Endothelial cell (in vitro differentiated cells): ENCODE measurements around the gene USH2A. TPM values are rescaled to one million over a fixed set of nuclear protein-coding genes. Genes with fewer than 3 reads are reported as not detected.

Source experiments
- DNase-seq: peaks from one replicate; pipeline ENCODE4 v3.0.0; 2021; ENCODE audit warnings: low spot score
- H3K27ac Mint-ChIP-seq: one replicate; pipeline ENCODE4 v1.8.0; 2021; ENCODE audit warnings: mixed read lengths, inconsistent platforms; ENCODE audit not compliant: unreplicated experiment
- H3K27me3 Mint-ChIP-seq: one replicate; pipeline ENCODE4 v1.8.0; 2021; ENCODE audit warnings: mild to moderate bottlenecking, moderate library complexity, mixed read lengths, inconsistent platforms; ENCODE audit not compliant: unreplicated experiment
- H3K36me3 Mint-ChIP-seq: one replicate; pipeline ENCODE4 v1.8.0; 2021; ENCODE audit warnings: mild to moderate bottlenecking, low read depth, mixed read lengths, inconsistent platforms; ENCODE audit not compliant: unreplicated experiment
- H3K4me1 Mint-ChIP-seq: one replicate; pipeline ENCODE4 v1.8.0; 2021; ENCODE audit warnings: mild to moderate bottlenecking, mixed read lengths, inconsistent platforms; ENCODE audit not compliant: unreplicated experiment
- H3K4me3 Mint-ChIP-seq: one replicate; pipeline ENCODE4 v1.8.0; 2021; ENCODE audit warnings: mild to moderate bottlenecking, mixed read lengths, inconsistent platforms; ENCODE audit not compliant: unreplicated experiment
- H3K9me3 Mint-ChIP-seq: one replicate; pipeline ENCODE4 v1.8.0; 2021; ENCODE audit warnings: mixed read lengths, inconsistent platforms; ENCODE audit not compliant: unreplicated experiment
- CTCF ChIP-seq: fragments of 200-600 bp; sonication (generic); IDR thresholded peaks from one replicate; pipeline ENCODE4 v1.5.0; 2021; ENCODE audit warnings: antibody characterized with exemption; ENCODE audit not compliant: unreplicated experiment
- total RNA-seq: library from RNA; stranded (reverse); fragmentation: NEBNext Ultra II Directional; extraction: Animal tissue kit (Norgen Biotek cat#: 25700); gene quantifications from one replicate; pipeline ENCODE4 v1.2.1, GENCODE V29; 2021; ENCODE audit not compliant: unreplicated experiment

Gene USH2A
- total RNA-seq, 1 donor from 2014 or later: not detected

- peaks cover 6% of the 10 kb centered on the region for H3K36me3 Mint-ChIP-seq
- H3K4me3 Mint-ChIP-seq: no peak overlapping the region
- no peaks in the 10 kb centered on the region for H3K4me1 Mint-ChIP-seq
- peak; percentile 65 for TF ChIP-seq CTCF
- H3K27me3 Mint-ChIP-seq: no peaks in the 10 kb centered on the region
- H3K27ac Mint-ChIP-seq: no peak overlapping the region
- DNase-seq: no peak
- no peaks in the 10 kb centered on the region for H3K9me3 Mint-ChIP-seq
Observed at GRCh38 chr1:215606564-215607168, 816.6 kb downstream of the USH2A start.

DNA sequence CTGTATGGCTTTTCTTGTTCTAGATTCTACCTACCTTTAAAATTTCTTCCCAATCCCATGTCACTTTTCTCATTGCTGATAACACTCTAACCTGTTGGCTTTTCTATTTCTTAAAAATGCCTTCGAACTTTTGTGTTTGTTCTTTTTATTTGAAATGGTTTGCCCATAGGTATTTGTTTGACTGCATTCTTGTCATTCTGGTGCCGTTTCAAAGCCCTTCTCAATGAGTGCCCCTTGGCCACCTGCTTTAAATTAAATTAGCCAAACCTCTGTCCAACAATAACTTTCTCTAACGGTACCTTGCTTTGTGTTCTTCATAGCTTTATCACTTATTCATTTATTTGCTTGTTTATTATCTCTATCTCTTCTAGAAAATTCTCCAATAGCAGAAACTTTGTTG, 817.2 kb downstream of the USH2A start:
- Mint-ChIP-seq H3K4me1 (no peaks in the 10 kb centered on the region), H3K4me3 (no peak overlapping the region), H3K36me3 (peaks cover 6% of the 10 kb centered on the region), H3K27me3 (no peaks in the 10 kb centered on the region), H3K9me3 (no peaks in the 10 kb centered on the region), H3K27ac (no peak overlapping the region)
- no peak for DNase-seq
- no peak for TF ChIP-seq CTCF

GRCh38 chr1:215605011-215605621, 818.1 kb downstream of the USH2A start:
- peaks cover 6% of the 10 kb centered on the region for H3K36me3 Mint-ChIP-seq
- H3K27ac Mint-ChIP-seq: no peak overlapping the region
- peaks cover 3% of the 10 kb centered on the region for H3K4me1 Mint-ChIP-seq

DNA sequence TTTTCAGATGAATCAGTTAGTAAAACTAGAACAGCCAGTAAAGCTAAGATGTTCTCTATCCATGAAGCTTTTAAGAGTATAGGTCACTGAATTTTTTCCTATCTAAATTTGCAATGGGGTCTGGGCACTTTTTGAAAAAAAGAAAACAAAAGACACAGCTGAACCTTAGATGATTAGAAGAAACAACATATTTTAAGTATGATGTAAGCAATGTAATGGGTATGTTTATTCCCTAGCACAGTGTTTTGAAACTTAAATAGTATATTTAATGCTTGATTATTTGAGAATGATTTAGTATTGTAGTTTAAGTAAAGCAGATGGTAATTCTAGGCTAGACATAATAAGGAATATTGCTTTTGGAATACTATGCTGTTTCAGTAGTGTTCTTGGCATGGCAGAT, 819.9 kb downstream of the USH2A start:
- Mint-ChIP-seq H3K36me3 (no peaks in the 10 kb centered on the region), H3K4me1 (peaks cover 3% of the 10 kb centered on the region), H3K4me3 (no peak overlapping the region), H3K27ac (no peak overlapping the region), H3K27me3 (no peaks in the 10 kb centered on the region), H3K9me3 (no peaks in the 10 kb centered on the region)
- no peak for DNase-seq
- no peak for TF ChIP-seq CTCF

More at GRCh38 chr1:215605011-215605621, 818.1 kb downstream of the USH2A start:
- no peak for TF ChIP-seq CTCF
- no peaks in the 10 kb centered on the region for H3K27me3 Mint-ChIP-seq
- DNase-seq: no peak
- no peak overlapping the region for H3K4me3 Mint-ChIP-seq
- no peaks in the 10 kb centered on the region for H3K9me3 Mint-ChIP-seq

DNA sequence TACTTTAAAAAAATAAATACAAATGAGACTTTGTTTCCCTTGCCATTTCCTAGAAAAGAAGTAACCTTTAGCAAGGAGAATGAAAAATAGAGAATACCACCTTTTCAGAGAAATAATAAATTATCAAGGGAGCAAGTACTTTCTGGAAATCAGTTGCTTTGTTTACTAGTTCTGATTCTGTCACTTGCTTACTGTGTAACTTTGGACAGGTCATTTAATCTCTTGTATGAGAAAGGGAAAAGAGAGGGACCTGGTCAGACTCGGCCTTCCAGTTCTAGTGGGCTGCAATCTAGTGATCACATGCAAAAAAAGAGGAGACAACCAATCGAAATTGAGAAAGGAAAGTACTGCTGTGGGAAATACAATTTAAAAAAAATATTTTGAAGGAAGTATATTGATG, 822.0 kb downstream of the USH2A start:
- Mint-ChIP-seq H3K4me1 (peaks cover 3% of the 10 kb centered on the region), H3K27ac (no peak overlapping the region), H3K36me3 (no peaks in the 10 kb centered on the region), H3K27me3 (no peaks in the 10 kb centered on the region), H3K9me3 (no peaks in the 10 kb centered on the region), H3K4me3 (no peak overlapping the region)
- no peak for TF ChIP-seq CTCF
- DNase-seq: no peak
